Effector memory CD8-positive, alpha-beta T cell (primary cell): ENCODE data around the gene RXRB.

ENCODE experiments used
- ATAC-seq: fragments of 150-1000 bp; cut with Tn5 transposase; replicated peaks from 2 replicates; pipeline ENCODE4 v1.10.0; 2021; ENCODE audit warnings: mild to moderate bottlenecking, moderate library complexity
- DNase-seq, 3 experiments: peaks; one replicate each; pipeline ENCODE4 v3.0.0; 2021
- H3K27ac Mint-ChIP-seq, 2 donors: one replicate each; pipeline ENCODE4 v1.8.0; 2022; ENCODE audit warnings: mild to moderate bottlenecking in 2 of 2, mixed read lengths in 2 of 2, moderate library complexity in 2 of 2
- H3K27me3 Mint-ChIP-seq, 2 donors: one replicate each; pipeline ENCODE4 v1.8.0; 2022; ENCODE audit warnings: mixed read lengths in 2 of 2
- H3K36me3 Mint-ChIP-seq: one replicate; pipeline ENCODE4 v1.8.0; 2022; ENCODE audit warnings: mild to moderate bottlenecking, moderate library complexity, mixed read lengths; ENCODE audit not compliant: insufficient read depth
- H3K4me1 Mint-ChIP-seq, 2 donors: one replicate each; pipeline ENCODE4 v1.8.0; 2022; ENCODE audit warnings: low read depth in 2 of 2, mixed read lengths in 2 of 2
- H3K4me3 Mint-ChIP-seq, 2 donors: one replicate each; pipeline ENCODE4 v1.8.0; 2022; ENCODE audit warnings: mild to moderate bottlenecking in 2 of 2, mixed read lengths in 2 of 2, moderate library complexity in 2 of 2
- H3K9me3 Mint-ChIP-seq, 2 donors: one replicate each; pipeline ENCODE4 v1.8.0; 2022; ENCODE audit warnings: mixed read lengths in 2 of 2

Gene RXRB

GRCh38 chr6:33187809-33188208 is 12.7 kb downstream of the RXRB start:
- H3K4me3 Mint-ChIP-seq, result no peak overlapping the region
- no peaks in the 10 kb centered on the region for H3K36me3 Mint-ChIP-seq
- peaks cover 60 to 81% of the 10 kb centered on the region in 2 donors for H3K27me3 Mint-ChIP-seq
- peaks cover 8 to 11% of the 10 kb centered on the region in 2 donors for H3K9me3 Mint-ChIP-seq
- no peak for DNase-seq
- no peak overlapping the region for H3K27ac Mint-ChIP-seq
- no peak for ATAC-seq
- peaks cover 19 to 27% of the 10 kb centered on the region in 2 donors for H3K4me1 Mint-ChIP-seq

DNA sequence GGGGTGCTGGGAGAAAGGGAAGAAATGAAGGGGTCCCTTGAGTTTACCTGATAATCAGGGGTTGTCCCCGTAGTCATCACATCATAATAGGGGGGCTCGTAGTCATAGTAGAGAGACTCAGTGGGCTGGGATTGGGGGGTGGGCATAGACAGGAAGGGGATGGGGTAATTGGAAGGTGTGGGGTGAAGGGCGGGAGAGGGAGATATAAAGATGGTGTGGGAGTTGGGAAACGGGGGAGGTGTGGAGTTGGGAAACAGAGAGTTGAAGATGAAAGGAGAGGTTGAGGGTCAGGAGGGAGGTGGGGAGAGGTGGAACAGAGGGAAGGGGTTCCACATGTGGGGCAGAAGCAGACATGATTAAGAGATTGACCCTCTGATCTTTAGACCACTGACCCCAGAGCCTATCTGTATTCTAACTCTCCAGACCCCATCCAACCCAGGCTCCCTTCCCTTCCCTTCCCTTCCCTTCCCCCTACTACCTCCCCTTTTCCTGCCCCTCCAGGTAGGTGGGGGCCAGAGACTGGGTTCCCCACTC is 14.7 kb downstream of the RXRB start:
- H3K4me1 Mint-ChIP-seq, result peaks cover 20 to 24% of the 10 kb centered on the region in 2 donors
- H3K9me3 Mint-ChIP-seq, result peaks cover 10 to 15% of the 10 kb centered on the region in 2 donors
- H3K4me3 Mint-ChIP-seq, result no peak overlapping the region

DNA sequence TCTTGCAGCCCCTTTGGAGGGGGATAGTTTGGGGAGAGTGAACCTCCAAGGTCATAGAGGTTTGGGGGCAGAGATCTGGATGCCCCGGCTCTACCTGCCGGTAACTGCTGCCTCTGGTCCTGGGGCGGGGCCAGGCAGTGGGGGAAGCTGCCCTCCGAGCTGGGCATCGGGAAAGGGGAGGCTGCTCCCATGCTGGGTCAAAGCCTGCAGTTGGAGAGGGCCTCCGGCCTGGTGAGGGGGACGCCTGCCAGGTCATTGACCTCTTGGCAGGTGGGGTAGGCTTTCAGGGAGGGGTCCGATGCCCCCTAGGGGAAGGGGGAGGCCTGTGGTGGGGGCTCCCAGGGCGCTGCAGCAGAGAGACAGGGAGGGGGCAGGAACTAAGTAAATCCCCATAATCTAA is 15.3 kb downstream of the RXRB start:
- H3K4me3 Mint-ChIP-seq, result no peak overlapping the region
- peaks cover 38 to 57% of the 10 kb centered on the region in 2 donors for H3K27me3 Mint-ChIP-seq
- H3K36me3 Mint-ChIP-seq, result no peaks in the 10 kb centered on the region
- ATAC-seq (no peak), DNase-seq (no peak)
- peaks cover 10 to 15% of the 10 kb centered on the region in 2 donors for H3K9me3 Mint-ChIP-seq
- H3K27ac Mint-ChIP-seq, result no peak overlapping the region
- peaks cover 20 to 24% of the 10 kb centered on the region in 2 donors for H3K4me1 Mint-ChIP-seq

More for the DNA sequence above, 14.7 kb downstream of the RXRB start:
- no peak for ATAC-seq
- no peak for DNase-seq
- Mint-ChIP-seq H3K36me3 (no peaks in the 10 kb centered on the region), H3K27ac (no peak overlapping the region), H3K27me3 (peaks cover 43 to 62% of the 10 kb centered on the region in 2 donors)

DNA sequence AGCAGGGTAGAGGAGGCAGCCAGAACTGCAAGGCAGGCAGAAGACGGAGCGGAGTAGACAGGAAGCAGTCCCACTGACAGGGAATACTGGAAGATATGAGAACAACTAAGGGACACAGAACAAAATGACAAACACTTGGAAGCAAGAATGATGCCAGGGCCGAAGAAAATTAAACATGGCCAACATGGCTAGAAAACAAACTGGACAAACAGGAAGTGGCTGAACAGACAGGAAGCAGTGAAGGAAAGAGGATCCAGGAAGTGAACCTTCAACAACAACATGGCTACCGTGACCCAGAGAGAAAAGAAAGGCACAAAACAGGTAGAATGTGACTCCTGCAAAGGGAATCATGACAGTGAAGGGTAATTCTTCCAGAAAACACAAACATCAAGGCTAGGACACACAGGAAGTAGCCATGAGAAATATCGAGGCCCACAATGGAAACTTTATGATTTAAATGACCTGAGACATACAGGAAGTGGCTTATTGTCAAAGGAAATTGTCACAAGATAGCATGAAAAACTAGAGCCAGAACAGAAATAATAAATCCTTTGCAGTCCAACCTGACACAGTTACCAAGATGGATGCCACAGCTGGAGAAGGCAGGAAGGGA is 17.3 kb downstream of the RXRB start:
- Mint-ChIP-seq H3K27me3 (peaks cover 23 to 45% of the 10 kb centered on the region in 2 donors), H3K9me3 (peaks cover 10 to 15% of the 10 kb centered on the region in 2 donors), H3K4me1 (peaks cover 20 to 24% of the 10 kb centered on the region in 2 donors), H3K27ac (peak overlapping the region; percentile 76 to 88), H3K4me3 (peak overlapping the region; percentile 54 to 62), H3K36me3 (no peaks in the 10 kb centered on the region)
- ATAC-seq (peak; percentile 21), DNase-seq (no peak)

GRCh38 chr6:33181141-33181540 is 19.3 kb downstream of the RXRB start:
- Mint-ChIP-seq H3K27me3 (peaks cover 22 to 45% of the 10 kb centered on the region in 2 donors), H3K4me3 (no peak overlapping the region), H3K27ac (no peak overlapping the region), H3K4me1 (peaks cover 20 to 24% of the 10 kb centered on the region in 2 donors), H3K9me3 (peaks cover 10 to 15% of the 10 kb centered on the region in 2 donors), H3K36me3 (no peaks in the 10 kb centered on the region)
- DNase-seq, result no peak
- no peak for ATAC-seq

- ATAC-seq, result no peak
These were observed 21.6 kb downstream of the RXRB start for GRCh38 chr6:33178755-33179475.

DNA sequence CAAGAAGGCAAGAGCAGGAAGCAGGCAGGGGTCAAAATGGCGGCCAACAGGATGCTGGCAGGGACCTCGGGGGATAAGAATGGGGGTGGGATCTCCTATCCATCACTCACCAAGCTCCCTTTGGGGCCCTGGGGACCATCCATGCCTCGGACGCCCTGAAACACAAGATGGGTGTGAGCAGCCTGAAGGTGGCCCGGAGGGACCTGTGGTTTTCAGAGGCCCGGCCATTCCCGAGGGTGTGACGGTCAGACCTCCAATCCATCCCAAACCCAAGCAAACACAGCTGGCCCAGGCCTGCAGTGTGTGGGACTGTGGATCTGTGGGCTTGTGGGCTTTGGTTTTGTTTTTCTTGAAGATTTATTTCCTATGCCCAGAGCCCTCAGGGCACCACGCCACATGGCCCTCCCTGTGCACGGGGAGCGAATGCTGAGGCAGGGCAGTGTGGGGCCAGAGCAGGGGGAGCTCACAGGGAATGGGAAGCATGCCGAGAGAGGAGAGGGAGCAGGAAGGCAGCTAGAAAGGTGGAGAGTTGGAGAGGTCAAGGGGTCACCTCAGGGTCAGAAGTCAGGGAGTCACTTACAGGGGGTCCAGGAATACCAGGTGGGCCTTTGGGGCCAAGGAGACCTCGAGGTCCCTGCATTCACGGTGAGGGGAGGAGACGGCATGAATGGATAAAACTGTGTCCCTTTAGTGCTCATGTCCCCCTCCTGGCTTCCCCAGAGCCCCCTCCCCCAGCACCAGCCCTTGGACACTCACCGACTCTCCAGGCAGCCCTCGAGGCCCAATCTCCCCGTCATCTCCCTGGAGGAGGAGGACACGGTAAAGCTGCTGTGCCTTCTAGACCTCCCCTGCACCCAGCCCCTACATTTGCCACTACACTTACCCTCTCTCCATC is 22.7 kb downstream of the RXRB start:
- H3K27me3 Mint-ChIP-seq, result peaks cover 18 to 56% of the 10 kb centered on the region in 2 donors
- no peak for DNase-seq
- peak overlapping the region; percentile 62 to 87 for H3K27ac Mint-ChIP-seq
- H3K9me3 Mint-ChIP-seq, result peaks cover 2 to 4% of the 10 kb centered on the region in 2 donors
- peaks cover 3% of the 10 kb centered on the region in 2 donors for H3K4me1 Mint-ChIP-seq
- no peak overlapping the region for H3K4me3 Mint-ChIP-seq
- ATAC-seq, result no peak
- no peaks in the 10 kb centered on the region for H3K36me3 Mint-ChIP-seq

More at GRCh38 chr6:33178755-33179475, 21.6 kb downstream of the RXRB start:
- H3K9me3 Mint-ChIP-seq, result peaks cover 10 to 15% of the 10 kb centered on the region in 2 donors
- no peak for DNase-seq
- H3K36me3 Mint-ChIP-seq, result no peaks in the 10 kb centered on the region
- H3K4me3 Mint-ChIP-seq, result no peak overlapping the region
- peaks cover 18 to 48% of the 10 kb centered on the region in 2 donors for H3K27me3 Mint-ChIP-seq
- peaks cover 14% of the 10 kb centered on the region in 2 donors for H3K4me1 Mint-ChIP-seq
- H3K27ac Mint-ChIP-seq, result peak overlapping the region in 1 of 2 donors; percentile 87

DNA sequence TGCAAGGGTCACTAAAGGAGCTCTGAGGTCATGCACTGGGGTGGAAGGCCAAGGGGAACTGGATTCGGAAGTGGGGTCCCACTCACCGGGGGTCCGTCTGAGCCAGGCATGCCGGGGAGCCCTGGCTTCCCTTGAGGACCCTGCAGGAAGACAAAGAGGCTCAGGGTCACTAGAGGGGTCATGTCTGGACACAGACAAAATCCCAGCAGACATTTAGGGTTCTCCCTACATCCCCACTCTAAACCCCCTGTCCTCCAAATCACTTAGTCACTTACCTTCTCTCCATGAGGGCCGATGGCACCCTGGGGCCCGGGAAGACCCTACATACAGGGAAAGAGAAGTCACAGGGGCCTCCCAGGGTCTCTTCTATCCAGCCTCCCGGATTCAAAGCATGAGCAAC is 23.6 kb downstream of the RXRB start:
- H3K27ac Mint-ChIP-seq, result peak overlapping the region; percentile 18 to 62

GRCh38 chr6:33175436-33176069 is 24.9 kb downstream of the RXRB start:
- ATAC-seq, result no peak
- Mint-ChIP-seq H3K36me3 (no peaks in the 10 kb centered on the region), H3K27ac (no peak overlapping the region), H3K9me3 (no peaks in the 10 kb centered on the region), H3K27me3 (peaks cover 18 to 64% of the 10 kb centered on the region in 2 donors), H3K4me3 (no peak overlapping the region), H3K4me1 (no peaks in the 10 kb centered on the region)
- no peak for DNase-seq

More for the DNA sequence above, 23.6 kb downstream of the RXRB start:
- Mint-ChIP-seq H3K9me3 (no peaks in the 10 kb centered on the region), H3K36me3 (no peaks in the 10 kb centered on the region), H3K4me3 (no peak overlapping the region), H3K27me3 (peaks cover 18 to 64% of the 10 kb centered on the region in 2 donors), H3K4me1 (no peaks in the 10 kb centered on the region)
- ATAC-seq (no peak), DNase-seq (no peak)

DNA sequence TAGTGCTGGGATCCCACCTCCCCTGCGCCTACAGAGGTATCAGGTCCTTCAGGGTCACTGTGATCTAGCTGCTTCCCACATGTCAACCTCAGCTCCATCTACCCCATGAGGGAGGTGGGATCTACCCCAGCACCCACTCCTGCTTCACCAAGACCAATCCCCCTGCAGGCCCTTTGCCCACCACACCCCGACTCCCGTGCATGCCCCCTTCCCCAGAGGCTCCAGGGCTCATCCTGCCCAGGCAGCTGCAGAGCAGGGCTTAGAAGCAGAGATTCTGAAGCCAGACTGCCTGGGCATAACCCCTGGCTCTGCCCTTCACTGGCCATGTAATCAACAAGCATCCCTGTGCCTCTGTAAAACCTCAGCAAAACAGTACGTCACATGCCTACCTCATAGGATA is 25.7 kb downstream of the RXRB start:
- H3K4me1 Mint-ChIP-seq, result no peaks in the 10 kb centered on the region
- ATAC-seq (no peak), DNase-seq (no peak)
- peaks cover 18 to 64% of the 10 kb centered on the region in 2 donors for H3K27me3 Mint-ChIP-seq
- no peak overlapping the region for H3K27ac Mint-ChIP-seq
- peaks cover 2% of the 10 kb centered on the region for H3K36me3 Mint-ChIP-seq
- no peaks in the 10 kb centered on the region for H3K9me3 Mint-ChIP-seq
- no peak overlapping the region for H3K4me3 Mint-ChIP-seq

GRCh38 chr6:33173535-33174180 is 26.8 kb downstream of the RXRB start:
- Mint-ChIP-seq H3K27ac (no peak overlapping the region), H3K4me1 (no peaks in the 10 kb centered on the region), H3K9me3 (no peaks in the 10 kb centered on the region), H3K4me3 (no peak overlapping the region), H3K36me3 (peaks cover 2% of the 10 kb centered on the region), H3K27me3 (peaks cover 18 to 67% of the 10 kb centered on the region in 2 donors)
- DNase-seq (no peak), ATAC-seq (no peak)

GRCh38 chr6:33172688-33173534 is 27.6 kb downstream of the RXRB start:
- ATAC-seq, result no peak
- Mint-ChIP-seq H3K9me3 (no peaks in the 10 kb centered on the region), H3K4me3 (no peak overlapping the region), H3K4me1 (no peaks in the 10 kb centered on the region), H3K27ac (no peak overlapping the region), H3K36me3 (peaks cover 2% of the 10 kb centered on the region), H3K27me3 (peaks cover 17 to 67% of the 10 kb centered on the region in 2 donors)
- no peak for DNase-seq
